Measurements from ENCODE around the gene PIM1. TPM values are rescaled to one million over a fixed set of nuclear protein-coding genes. Genes with fewer than 3 reads are reported as not detected.

Gene PIM1
- total and polyA plus RNA-seq, 9 of the 15 experiments (the other 6 are each of a cell fraction or from before 2014, with no cell fraction given): 19.0 to 789 (median 212) TPM

DNA sequence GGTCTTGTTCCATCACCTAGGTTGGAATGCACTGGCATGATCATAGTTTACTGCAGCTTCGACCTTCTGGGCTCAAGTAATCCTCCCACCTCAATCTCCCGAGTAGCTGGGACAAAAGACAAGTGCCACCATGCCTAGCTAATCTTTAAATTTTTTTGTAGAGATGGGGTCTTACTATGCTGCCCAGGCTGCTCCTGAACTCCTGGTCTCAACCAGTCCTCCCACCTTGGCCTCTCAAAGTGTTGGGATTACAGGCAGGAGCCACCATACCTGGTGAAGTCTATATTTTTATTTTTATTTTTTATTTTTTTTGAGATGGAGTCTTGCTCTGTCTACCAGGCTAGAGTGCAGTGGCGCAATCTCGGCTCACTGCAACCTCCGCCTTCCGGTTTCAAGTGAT is 11.4 kb upstream of the PIM1 start (continued):
- TF ChIP-seq, protein P1, sequence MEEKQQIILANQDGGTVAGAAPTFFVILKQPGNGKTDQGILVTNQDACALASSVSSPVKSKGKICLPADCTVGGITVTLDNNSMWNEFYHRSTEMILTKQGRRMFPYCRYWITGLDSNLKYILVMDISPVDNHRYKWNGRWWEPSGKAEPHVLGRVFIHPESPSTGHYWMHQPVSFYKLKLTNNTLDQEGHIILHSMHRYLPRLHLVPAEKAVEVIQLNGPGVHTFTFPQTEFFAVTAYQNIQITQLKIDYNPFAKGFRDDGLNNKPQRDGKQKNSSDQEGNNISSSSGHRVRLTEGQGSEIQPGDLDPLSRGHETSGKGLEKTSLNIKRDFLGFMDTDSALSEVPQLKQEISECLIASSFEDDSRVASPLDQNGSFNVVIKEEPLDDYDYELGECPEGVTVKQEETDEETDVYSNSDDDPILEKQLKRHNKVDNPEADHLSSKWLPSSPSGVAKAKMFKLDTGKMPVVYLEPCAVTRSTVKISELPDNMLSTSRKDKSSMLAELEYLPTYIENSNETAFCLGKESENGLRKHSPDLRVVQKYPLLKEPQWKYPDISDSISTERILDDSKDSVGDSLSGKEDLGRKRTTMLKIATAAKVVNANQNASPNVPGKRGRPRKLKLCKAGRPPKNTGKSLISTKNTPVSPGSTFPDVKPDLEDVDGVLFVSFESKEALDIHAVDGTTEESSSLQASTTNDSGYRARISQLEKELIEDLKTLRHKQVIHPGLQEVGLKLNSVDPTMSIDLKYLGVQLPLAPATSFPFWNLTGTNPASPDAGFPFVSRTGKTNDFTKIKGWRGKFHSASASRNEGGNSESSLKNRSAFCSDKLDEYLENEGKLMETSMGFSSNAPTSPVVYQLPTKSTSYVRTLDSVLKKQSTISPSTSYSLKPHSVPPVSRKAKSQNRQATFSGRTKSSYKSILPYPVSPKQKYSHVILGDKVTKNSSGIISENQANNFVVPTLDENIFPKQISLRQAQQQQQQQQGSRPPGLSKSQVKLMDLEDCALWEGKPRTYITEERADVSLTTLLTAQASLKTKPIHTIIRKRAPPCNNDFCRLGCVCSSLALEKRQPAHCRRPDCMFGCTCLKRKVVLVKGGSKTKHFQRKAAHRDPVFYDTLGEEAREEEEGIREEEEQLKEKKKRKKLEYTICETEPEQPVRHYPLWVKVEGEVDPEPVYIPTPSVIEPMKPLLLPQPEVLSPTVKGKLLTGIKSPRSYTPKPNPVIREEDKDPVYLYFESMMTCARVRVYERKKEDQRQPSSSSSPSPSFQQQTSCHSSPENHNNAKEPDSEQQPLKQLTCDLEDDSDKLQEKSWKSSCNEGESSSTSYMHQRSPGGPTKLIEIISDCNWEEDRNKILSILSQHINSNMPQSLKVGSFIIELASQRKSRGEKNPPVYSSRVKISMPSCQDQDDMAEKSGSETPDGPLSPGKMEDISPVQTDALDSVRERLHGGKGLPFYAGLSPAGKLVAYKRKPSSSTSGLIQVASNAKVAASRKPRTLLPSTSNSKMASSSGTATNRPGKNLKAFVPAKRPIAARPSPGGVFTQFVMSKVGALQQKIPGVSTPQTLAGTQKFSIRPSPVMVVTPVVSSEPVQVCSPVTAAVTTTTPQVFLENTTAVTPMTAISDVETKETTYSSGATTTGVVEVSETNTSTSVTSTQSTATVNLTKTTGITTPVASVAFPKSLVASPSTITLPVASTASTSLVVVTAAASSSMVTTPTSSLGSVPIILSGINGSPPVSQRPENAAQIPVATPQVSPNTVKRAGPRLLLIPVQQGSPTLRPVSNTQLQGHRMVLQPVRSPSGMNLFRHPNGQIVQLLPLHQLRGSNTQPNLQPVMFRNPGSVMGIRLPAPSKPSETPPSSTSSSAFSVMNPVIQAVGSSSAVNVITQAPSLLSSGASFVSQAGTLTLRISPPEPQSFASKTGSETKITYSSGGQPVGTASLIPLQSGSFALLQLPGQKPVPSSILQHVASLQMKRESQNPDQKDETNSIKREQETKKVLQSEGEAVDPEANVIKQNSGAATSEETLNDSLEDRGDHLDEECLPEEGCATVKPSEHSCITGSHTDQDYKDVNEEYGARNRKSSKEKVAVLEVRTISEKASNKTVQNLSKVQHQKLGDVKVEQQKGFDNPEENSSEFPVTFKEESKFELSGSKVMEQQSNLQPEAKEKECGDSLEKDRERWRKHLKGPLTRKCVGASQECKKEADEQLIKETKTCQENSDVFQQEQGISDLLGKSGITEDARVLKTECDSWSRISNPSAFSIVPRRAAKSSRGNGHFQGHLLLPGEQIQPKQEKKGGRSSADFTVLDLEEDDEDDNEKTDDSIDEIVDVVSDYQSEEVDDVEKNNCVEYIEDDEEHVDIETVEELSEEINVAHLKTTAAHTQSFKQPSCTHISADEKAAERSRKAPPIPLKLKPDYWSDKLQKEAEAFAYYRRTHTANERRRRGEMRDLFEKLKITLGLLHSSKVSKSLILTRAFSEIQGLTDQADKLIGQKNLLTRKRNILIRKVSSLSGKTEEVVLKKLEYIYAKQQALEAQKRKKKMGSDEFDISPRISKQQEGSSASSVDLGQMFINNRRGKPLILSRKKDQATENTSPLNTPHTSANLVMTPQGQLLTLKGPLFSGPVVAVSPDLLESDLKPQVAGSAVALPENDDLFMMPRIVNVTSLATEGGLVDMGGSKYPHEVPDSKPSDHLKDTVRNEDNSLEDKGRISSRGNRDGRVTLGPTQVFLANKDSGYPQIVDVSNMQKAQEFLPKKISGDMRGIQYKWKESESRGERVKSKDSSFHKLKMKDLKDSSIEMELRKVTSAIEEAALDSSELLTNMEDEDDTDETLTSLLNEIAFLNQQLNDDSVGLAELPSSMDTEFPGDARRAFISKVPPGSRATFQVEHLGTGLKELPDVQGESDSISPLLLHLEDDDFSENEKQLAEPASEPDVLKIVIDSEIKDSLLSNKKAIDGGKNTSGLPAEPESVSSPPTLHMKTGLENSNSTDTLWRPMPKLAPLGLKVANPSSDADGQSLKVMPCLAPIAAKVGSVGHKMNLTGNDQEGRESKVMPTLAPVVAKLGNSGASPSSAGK (IDR thresholded peaks at IDR 0.05): no peak
- TF ChIP-seq, protein P2, sequence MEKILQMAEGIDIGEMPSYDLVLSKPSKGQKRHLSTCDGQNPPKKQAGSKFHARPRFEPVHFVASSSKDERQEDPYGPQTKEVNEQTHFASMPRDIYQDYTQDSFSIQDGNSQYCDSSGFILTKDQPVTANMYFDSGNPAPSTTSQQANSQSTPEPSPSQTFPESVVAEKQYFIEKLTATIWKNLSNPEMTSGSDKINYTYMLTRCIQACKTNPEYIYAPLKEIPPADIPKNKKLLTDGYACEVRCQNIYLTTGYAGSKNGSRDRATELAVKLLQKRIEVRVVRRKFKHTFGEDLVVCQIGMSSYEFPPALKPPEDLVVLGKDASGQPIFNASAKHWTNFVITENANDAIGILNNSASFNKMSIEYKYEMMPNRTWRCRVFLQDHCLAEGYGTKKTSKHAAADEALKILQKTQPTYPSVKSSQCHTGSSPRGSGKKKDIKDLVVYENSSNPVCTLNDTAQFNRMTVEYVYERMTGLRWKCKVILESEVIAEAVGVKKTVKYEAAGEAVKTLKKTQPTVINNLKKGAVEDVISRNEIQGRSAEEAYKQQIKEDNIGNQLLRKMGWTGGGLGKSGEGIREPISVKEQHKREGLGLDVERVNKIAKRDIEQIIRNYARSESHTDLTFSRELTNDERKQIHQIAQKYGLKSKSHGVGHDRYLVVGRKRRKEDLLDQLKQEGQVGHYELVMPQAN (IDR thresholded peaks at IDR 0.05; ENCODE audit: borderline replicate concordance): no peak
